Keratinocyte (primary cell): ENCODE results near the gene ABCA12.

Source experiments
- EZH2 ChIP-seq: IDR thresholded peaks from one replicate; pipeline ENCODE4 v1.6.1; 2012; ENCODE audit warnings: inconsistent platforms, mild to moderate bottlenecking, low read length, moderate library complexity
- TF ChIP-seq, protein P1 (sequence below), 3 experiments: IDR thresholded peaks in 1 of 3; conservative IDR thresholded peaks in 1 of 3; optimal IDR thresholded peaks in 1 of 3; 2 replicates in 2 of 3; 3 replicates in 1 of 3; pipeline versions ENCODE3 to v1.5.1; 2011; ENCODE audit warnings: low read length in 3 of 3, mild to moderate bottlenecking in 3 of 3, moderate library complexity in 2 of 3, control low read depth in 1 of 3, inconsistent platforms in 1 of 3; ENCODE audit not compliant: insufficient read depth in 2 of 3; ENCODE audit errors: extremely low read depth in 1 of 3

DNA sequence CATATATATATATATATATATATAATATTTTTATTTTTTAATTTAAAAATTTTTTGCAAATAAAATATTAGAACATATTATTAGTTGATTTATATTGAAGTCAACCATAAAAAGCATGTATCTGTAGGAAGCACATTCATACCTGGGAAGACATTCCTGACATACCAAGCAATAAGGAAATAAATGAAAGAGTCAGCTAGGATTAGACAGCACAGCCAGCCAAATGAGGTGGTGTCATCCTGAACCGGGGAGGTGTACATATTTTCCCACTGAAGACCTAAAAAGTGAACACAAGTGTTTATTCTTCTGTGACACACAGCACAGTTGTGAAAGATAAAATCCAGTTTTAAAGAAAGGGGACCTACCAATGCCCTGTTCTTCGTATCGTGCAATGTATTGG, 149.2 kb downstream of the ABCA12 start:
- TF ChIP-seq, protein P1, sequence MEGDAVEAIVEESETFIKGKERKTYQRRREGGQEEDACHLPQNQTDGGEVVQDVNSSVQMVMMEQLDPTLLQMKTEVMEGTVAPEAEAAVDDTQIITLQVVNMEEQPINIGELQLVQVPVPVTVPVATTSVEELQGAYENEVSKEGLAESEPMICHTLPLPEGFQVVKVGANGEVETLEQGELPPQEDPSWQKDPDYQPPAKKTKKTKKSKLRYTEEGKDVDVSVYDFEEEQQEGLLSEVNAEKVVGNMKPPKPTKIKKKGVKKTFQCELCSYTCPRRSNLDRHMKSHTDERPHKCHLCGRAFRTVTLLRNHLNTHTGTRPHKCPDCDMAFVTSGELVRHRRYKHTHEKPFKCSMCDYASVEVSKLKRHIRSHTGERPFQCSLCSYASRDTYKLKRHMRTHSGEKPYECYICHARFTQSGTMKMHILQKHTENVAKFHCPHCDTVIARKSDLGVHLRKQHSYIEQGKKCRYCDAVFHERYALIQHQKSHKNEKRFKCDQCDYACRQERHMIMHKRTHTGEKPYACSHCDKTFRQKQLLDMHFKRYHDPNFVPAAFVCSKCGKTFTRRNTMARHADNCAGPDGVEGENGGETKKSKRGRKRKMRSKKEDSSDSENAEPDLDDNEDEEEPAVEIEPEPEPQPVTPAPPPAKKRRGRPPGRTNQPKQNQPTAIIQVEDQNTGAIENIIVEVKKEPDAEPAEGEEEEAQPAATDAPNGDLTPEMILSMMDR (optimal IDR thresholded peaks at IDR 0.05 in 1 of 3, IDR thresholded peaks at IDR 0.05 in 1 of 3, conservative IDR thresholded peaks at IDR 0.05 in 1 of 3; ENCODE audit: extremely low read depth in 1 of 3, insufficient read depth in 2 of 3, low read length in 3 of 3): no peak
- no peak for TF ChIP-seq EZH2
